ENCODE measurements around the gene CLNK. TPM values are rescaled to one million over a fixed set of nuclear protein-coding genes. Genes with fewer than 3 reads are reported as not detected.

Gene CLNK
- total and polyA plus RNA-seq, 2 of the 13 experiments (the other 11 are each of a cell fraction or from before 2014, with no cell fraction given): not detected

- Histone ChIP-seq H3K9me3 (ENCODE audit: low read length) (no peaks in the 10 kb centered on the region), H3K27ac (ENCODE audit: extremely low read length, insufficient read depth, low read length) (no peak overlapping the region), H3K9ac (ENCODE audit: insufficient read depth, low read depth, low read length) (no peak overlapping the region), H3K4me1 (ENCODE audit: insufficient read depth, low read length) (no peaks in the 10 kb centered on the region), H3K27me3 (ENCODE audit: control insufficient read depth in 1 of 2, insufficient read depth in 2 of 2, low read length in 2 of 2) (no peaks in the 10 kb centered on the region), H3K79me2 (ENCODE audit: insufficient read depth, low read length) (no peaks in the 10 kb centered on the region), H4K20me1 (ENCODE audit: insufficient read depth, low read length) (no peaks in the 10 kb centered on the region), H2AFZ (ENCODE audit: low read length) (no peak overlapping the region), H3K4me3 (replicated peaks in 1 of 3; ENCODE audit: insufficient read depth in 1 of 3, low read depth in 2 of 3, low read length in 3 of 3) (no peak overlapping the region), H3K36me3 (replicated peaks in 1 of 2; ENCODE audit: control insufficient read depth in 1 of 2, insufficient read depth in 2 of 2, low read length in 2 of 2) (no peaks in the 10 kb centered on the region), H3K4me2 (ENCODE audit: low read depth, low read length) (no peak overlapping the region)
- FAIRE-seq (no peak), DNase-seq (ENCODE audit: low spot score) (no peak), ATAC-seq (no peak)
- CTCF ChIA-PET (ENCODE audit: low intra/inter-chr PET ratio, low total read pairs): no interaction called here
- TF ChIP-seq GLI4 (CRISPR knock-in tag; IDR thresholded peaks at IDR 0.05; ENCODE audit: borderline replicate concordance): no peak
- no peak for TF ChIP-seq MYNN (CRISPR knock-in tag; IDR thresholded peaks at IDR 0.05; ENCODE audit: low read depth)
- TF ChIP-seq ZNF121 (CRISPR knock-in tag; IDR thresholded peaks at IDR 0.05): no peak
- no peak for TF ChIP-seq ZNF563 (CRISPR knock-in tag; IDR thresholded peaks at IDR 0.05)
- TF ChIP-seq ZFP37 (CRISPR knock-in tag; IDR thresholded peaks at IDR 0.05; ENCODE audit: borderline replicate concordance): no peak
- no peak for TF ChIP-seq ZNF883 (CRISPR knock-in tag; IDR thresholded peaks at IDR 0.05; ENCODE audit: not compliant biosample characterization)
- no peak for TF ChIP-seq REPIN1 (CRISPR knock-in tag; IDR thresholded peaks at IDR 0.05; ENCODE audit: borderline replicate concordance, low read depth)
- POLR2A ChIA-PET: no interaction called here
- BruUV-seq (replicated peaks): no TSS peak
- in situ Hi-C loops (cut with HindIII; ENCODE audit: extremely low pct_ligation_motif_present, low pct_unique_long_range_greater_than_20kb): no loop called here
- intact Hi-C loops (cut with micrococcal nuclease; ENCODE audit: unreplicated experiment): no loop called here
- 4% methylated on average over 7 of the region's 7 CpGs for WGBS (ENCODE audit: low lambda C conversion rate)
These were observed 46.0 kb upstream of the CLNK start for GRCh38 chr4:10730590-10730989.

DNA sequence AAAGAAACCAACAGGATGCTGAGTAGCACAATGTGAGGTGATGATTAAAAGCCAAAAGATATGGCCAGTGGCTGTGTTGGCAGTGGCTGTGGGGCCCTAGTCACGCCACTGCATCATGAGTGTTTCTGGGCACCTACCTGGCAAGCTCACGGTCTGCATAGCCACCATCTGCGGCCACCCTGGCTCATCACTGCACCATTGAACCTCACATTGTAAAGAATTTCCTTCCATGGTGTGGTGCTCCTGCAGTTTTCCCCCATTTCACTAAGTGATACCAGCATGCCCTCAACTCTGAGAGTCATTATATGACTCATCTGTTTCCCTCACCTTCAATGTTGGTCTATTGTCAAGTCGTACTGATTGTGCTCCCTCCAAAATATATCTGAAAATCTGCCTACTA is 45.5 kb upstream of the CLNK start:
- no TSS peak for BruUV-seq (replicated peaks)
- ChIA-PET POLR2A (no interaction called here), CTCF (ENCODE audit: low intra/inter-chr PET ratio, low total read pairs) (no interaction called here)
- ATAC-seq (no peak), DNase-seq (ENCODE audit: low spot score) (no peak), FAIRE-seq (no peak)
- H3K9ac ChIP-seq (ENCODE audit: insufficient read depth, low read depth, low read length): no peak overlapping the region
- intact Hi-C loops (cut with micrococcal nuclease; ENCODE audit: unreplicated experiment): no loop called here
- H4K20me1 ChIP-seq (ENCODE audit: insufficient read depth, low read length): no peaks in the 10 kb centered on the region
- no peaks in the 10 kb centered on the region for H3K27me3 ChIP-seq (ENCODE audit: control insufficient read depth in 1 of 2, insufficient read depth in 2 of 2, low read length in 2 of 2)
- H2AFZ ChIP-seq (ENCODE audit: low read length): no peak overlapping the region
- H3K9me3 ChIP-seq (ENCODE audit: low read length): no peaks in the 10 kb centered on the region
- no peak overlapping the region for H3K4me3 ChIP-seq (replicated peaks in 1 of 3; ENCODE audit: insufficient read depth in 1 of 3, low read depth in 2 of 3, low read length in 3 of 3)
- H3K4me1 ChIP-seq (ENCODE audit: insufficient read depth, low read length): no peaks in the 10 kb centered on the region
- H3K36me3 ChIP-seq (replicated peaks in 1 of 2; ENCODE audit: control insufficient read depth in 1 of 2, insufficient read depth in 2 of 2, low read length in 2 of 2): no peaks in the 10 kb centered on the region
- H3K27ac ChIP-seq (ENCODE audit: extremely low read length, insufficient read depth, low read length): no peak overlapping the region
- 0% methylated on average over 3 of the region's 4 CpGs for WGBS (ENCODE audit: low lambda C conversion rate)
- no peaks in the 10 kb centered on the region for H3K79me2 ChIP-seq (ENCODE audit: insufficient read depth, low read length)
- in situ Hi-C loops (cut with HindIII; ENCODE audit: extremely low pct_ligation_motif_present, low pct_unique_long_range_greater_than_20kb): no loop called here
- H3K4me2 ChIP-seq (ENCODE audit: low read depth, low read length): no peak overlapping the region
- TF ChIP-seq ETV5 (CRISPR knock-in tag; IDR thresholded peaks at IDR 0.05; ENCODE audit: borderline replicate concordance) (no peak), ZGPAT (CRISPR knock-in tag; IDR thresholded peaks at IDR 0.05) (no peak), ZNF160 (CRISPR knock-in tag; IDR thresholded peaks at IDR 0.05) (no peak), CENPBD1 (CRISPR knock-in tag; IDR thresholded peaks at IDR 0.05; ENCODE audit: borderline replicate concordance, low read depth) (no peak), SATB2 (CRISPR knock-in tag; IDR thresholded peaks at IDR 0.05) (no peak), GATA4 (IDR thresholded peaks at IDR 0.05; ENCODE audit: borderline replicate concordance, low read depth) (no peak)
- TF ChIP-seq, protein P1, sequence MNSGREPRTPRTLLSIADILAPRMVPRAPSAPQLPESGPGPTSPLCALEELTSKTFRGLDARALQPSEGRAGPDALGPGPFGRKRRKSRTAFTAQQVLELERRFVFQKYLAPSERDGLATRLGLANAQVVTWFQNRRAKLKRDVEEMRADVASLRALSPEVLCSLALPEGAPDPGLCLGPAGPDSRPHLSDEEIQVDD (CRISPR knock-in tag; IDR thresholded peaks at IDR 0.05; ENCODE audit: borderline replicate concordance): no peak
- TF ChIP-seq, protein P2, sequence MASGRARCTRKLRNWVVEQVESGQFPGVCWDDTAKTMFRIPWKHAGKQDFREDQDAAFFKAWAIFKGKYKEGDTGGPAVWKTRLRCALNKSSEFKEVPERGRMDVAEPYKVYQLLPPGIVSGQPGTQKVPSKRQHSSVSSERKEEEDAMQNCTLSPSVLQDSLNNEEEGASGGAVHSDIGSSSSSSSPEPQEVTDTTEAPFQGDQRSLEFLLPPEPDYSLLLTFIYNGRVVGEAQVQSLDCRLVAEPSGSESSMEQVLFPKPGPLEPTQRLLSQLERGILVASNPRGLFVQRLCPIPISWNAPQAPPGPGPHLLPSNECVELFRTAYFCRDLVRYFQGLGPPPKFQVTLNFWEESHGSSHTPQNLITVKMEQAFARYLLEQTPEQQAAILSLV (CRISPR knock-in tag; IDR thresholded peaks at IDR 0.05; ENCODE audit: borderline replicate concordance): no peak
- TF ChIP-seq, protein P3, sequence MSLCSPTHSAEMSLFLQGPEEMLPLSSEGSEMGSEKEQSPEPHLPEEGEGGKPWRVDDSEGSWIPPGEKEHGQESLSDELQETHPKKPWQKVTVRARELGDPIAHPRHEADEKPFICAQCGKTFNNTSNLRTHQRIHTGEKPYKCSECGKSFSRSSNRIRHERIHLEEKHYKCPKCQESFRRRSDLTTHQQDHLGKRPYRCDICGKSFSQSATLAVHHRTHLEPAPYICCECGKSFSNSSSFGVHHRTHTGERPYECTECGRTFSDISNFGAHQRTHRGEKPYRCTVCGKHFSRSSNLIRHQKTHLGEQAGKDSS (CRISPR knock-in tag; IDR thresholded peaks at IDR 0.05; ENCODE audit: borderline replicate concordance, low read depth): no peak
